Lower leg skin (tissue), 3 donors: Measurements from ENCODE around the gene ZFYVE21.

Experiments used
- POLR2A ChIP-seq, 2 donors: fragments of 450-650 bp; IDR thresholded peaks; one replicate each; pipeline ENCODE4 v1.6.1; 2016 to 2017; ENCODE audit warnings: antibody characterized with exemption in 2 of 2, mild to moderate bottlenecking in 1 of 2, moderate library complexity in 1 of 2
- TF ChIP-seq, protein P1 (sequence below), 3 donors: fragments of 450-650 bp; IDR thresholded peaks; one replicate each; pipeline ENCODE4 v1.5.1; 2016; ENCODE audit warnings: antibody characterized with exemption in 3 of 3, mild to moderate bottlenecking in 3 of 3, moderate library complexity in 2 of 3

DNA sequence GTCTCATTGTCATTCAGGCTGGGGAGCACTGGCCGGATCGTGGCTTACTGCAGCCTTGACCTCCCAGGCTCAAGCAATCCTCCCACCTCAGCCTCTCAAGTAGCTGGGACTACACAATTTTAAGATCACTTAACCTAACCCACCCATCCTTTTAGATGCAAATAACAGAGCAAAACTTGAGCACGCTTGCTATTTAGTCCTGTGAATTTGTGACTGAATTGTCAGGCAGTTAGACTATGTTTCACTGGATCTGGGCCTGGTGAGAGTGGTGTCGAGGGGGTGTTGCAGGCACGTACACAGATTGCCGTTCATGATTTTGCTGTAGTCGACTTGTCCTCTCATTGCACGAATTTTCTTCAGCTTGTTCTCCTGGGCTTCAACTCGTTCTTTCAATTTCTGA is 38.2 kb downstream of the ZFYVE21 start:
- TF ChIP-seq, protein P1, sequence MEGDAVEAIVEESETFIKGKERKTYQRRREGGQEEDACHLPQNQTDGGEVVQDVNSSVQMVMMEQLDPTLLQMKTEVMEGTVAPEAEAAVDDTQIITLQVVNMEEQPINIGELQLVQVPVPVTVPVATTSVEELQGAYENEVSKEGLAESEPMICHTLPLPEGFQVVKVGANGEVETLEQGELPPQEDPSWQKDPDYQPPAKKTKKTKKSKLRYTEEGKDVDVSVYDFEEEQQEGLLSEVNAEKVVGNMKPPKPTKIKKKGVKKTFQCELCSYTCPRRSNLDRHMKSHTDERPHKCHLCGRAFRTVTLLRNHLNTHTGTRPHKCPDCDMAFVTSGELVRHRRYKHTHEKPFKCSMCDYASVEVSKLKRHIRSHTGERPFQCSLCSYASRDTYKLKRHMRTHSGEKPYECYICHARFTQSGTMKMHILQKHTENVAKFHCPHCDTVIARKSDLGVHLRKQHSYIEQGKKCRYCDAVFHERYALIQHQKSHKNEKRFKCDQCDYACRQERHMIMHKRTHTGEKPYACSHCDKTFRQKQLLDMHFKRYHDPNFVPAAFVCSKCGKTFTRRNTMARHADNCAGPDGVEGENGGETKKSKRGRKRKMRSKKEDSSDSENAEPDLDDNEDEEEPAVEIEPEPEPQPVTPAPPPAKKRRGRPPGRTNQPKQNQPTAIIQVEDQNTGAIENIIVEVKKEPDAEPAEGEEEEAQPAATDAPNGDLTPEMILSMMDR (IDR thresholded peaks at IDR 0.05), result no peak
- no peak for TF ChIP-seq POLR2A (IDR thresholded peaks at IDR 0.05)
